ENCODE data around the gene RPTN. TPM values are rescaled to one million over a fixed set of nuclear protein-coding genes. Genes with fewer than 3 reads are reported as not detected.

RPTN gene
- total and polyA plus RNA-seq, 4 donors, result not detected

DNA sequence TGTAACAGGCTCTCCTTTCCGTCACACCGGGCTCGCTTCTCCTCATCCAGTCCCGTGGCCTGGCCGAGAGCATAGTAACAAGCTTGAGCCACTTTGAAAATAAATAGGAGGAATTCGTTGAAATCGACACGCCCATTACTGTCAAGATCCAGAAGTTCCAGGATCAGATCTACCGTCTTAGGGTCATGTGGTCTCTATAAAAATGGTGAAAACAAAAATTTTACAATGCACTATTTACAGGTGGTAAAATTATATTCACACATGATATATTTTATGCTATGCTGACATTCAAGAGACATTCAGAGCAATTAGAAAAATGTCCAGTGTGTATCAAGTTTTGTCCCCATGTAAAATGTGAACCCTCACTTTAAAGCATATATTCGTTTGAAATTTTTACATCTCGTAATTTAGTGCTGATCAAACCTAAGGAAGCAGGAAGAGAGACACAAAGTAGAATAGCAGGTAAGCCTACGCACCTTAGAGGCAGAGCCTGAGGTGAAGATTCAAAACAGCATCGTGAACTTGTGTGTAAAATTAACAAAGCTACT, 46.1 kb downstream of the RPTN start:
- H3K36me3 ChIP-seq (ENCODE audit: control insufficient read depth, insufficient read depth, low read length), result no peaks in the 10 kb centered on the region
- peaks cover 9% of the 10 kb centered on the region for H3K9me3 ChIP-seq (ENCODE audit: control insufficient read depth, insufficient read depth, low read length)
- 10% methylated on average over 2 of the region's 13 CpGs for WGBS (ENCODE audit: insufficient coverage)
- no peak for DNase-seq (ENCODE audit: low read depth in 4 of 6, low spot score in 6 of 6)
- H3K27ac ChIP-seq (ENCODE audit: low read depth, low read length), result no peak overlapping the region
- peaks cover 46% of the 10 kb centered on the region for H3K4me1 ChIP-seq (ENCODE audit: control insufficient read depth, insufficient read depth, low read length)
- peaks cover 75% of the 10 kb centered on the region for H3K27me3 ChIP-seq (ENCODE audit: control insufficient read depth, insufficient read depth, low read length)
- H3K4me3 ChIP-seq (ENCODE audit: low read depth, low read length), result no peak overlapping the region

DNA sequence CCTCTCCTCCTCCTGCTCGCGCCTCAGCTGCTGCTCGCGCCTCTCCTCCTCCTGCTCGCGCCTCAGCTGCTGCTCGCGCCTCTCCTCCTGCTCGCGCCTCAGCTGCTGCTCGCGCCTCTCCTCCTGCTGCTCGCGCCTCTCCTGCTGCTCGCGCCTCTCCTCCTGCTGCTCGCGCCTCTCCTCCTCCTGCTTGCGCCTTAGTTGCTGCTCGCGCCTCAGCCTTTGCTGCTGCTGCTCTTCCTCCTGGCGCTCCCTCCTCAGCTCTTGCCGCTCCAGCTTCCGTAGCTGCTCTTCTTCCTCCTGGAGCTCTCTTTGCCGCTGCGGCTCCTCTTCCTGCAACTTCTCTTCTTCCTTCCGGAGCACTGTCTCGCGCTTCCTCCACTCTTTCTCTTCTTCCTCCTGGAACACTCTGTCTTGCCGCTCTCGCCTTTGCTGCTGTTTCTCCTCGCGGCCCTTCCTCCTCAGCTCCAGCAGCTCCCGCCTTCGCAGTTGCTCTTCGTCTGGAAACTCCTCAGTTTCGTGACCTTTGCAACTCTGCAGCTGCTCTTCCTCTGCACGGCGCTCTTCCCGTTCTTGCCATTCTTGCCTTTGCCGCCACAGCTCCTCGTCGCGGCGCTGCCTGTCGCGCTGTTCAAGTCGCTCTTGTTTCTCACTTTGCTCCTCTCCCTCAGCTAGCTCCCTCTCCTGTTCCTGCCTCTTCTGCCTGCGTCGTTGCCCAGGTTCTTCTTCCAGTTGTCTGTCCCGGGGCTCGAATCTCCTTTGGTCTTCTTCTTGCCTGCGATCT, 46.7 kb downstream of the RPTN start:
- WGBS (ENCODE audit: insufficient coverage), result under 1% methylated on average over 53 of the region's 53 CpGs
- H3K27ac ChIP-seq (ENCODE audit: low read depth, low read length), result no peak overlapping the region
- DNase-seq (ENCODE audit: low read depth in 4 of 6, low spot score in 6 of 6), result peak in 4 of 6 donors; percentile 5 to 65 (median 31)
- H3K36me3 ChIP-seq (ENCODE audit: control insufficient read depth, insufficient read depth, low read length), result no peaks in the 10 kb centered on the region
- peaks cover 52% of the 10 kb centered on the region for H3K4me1 ChIP-seq (ENCODE audit: control insufficient read depth, insufficient read depth, low read length)
- peaks cover 11% of the 10 kb centered on the region for H3K9me3 ChIP-seq (ENCODE audit: control insufficient read depth, insufficient read depth, low read length)
- H3K27me3 ChIP-seq (ENCODE audit: control insufficient read depth, insufficient read depth, low read length), result peaks cover 82% of the 10 kb centered on the region
- peak overlapping the region; percentile 32 for H3K4me3 ChIP-seq (ENCODE audit: low read depth, low read length)

DNA sequence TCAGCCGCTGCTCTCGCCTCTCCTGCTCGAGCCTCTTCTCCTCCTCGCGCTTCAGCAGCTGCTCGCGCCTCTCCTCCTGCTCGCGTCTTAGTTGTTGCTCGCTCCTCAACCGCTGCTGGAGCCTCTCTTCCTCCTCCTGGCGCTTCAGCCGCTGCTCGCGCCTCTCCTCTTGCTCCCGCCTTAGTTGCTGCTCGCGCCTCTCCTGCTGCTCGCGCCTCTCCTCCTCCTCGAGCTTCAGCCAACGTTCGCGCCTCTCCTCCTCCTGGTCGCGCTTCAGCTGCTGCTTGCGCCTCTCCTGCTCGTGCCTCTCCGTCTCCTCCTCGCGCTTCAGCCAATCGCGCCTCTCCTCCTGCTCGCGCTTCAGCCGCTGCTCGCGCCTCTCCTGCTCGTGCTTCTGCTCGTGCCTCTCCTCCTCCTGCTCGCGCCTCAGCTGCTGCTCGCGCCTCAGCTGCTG, 47.5 kb downstream of the RPTN start:
- peak in 5 of 6 donors; percentile 17 to 88 (median 22) for DNase-seq (ENCODE audit: low read depth in 4 of 6, low spot score in 6 of 6)
- WGBS (ENCODE audit: insufficient coverage), result under 1% methylated on average over 44 of the region's 44 CpGs
- Histone ChIP-seq H3K27ac (ENCODE audit: low read depth, low read length) (no peak overlapping the region), H3K36me3 (ENCODE audit: control insufficient read depth, insufficient read depth, low read length) (no peaks in the 10 kb centered on the region), H3K27me3 (ENCODE audit: control insufficient read depth, insufficient read depth, low read length) (peaks cover 82% of the 10 kb centered on the region), H3K9me3 (ENCODE audit: control insufficient read depth, insufficient read depth, low read length) (peaks cover 11% of the 10 kb centered on the region), H3K4me1 (ENCODE audit: control insufficient read depth, insufficient read depth, low read length) (peaks cover 52% of the 10 kb centered on the region), H3K4me3 (ENCODE audit: low read depth, low read length) (peak overlapping the region; percentile 19)

DNA sequence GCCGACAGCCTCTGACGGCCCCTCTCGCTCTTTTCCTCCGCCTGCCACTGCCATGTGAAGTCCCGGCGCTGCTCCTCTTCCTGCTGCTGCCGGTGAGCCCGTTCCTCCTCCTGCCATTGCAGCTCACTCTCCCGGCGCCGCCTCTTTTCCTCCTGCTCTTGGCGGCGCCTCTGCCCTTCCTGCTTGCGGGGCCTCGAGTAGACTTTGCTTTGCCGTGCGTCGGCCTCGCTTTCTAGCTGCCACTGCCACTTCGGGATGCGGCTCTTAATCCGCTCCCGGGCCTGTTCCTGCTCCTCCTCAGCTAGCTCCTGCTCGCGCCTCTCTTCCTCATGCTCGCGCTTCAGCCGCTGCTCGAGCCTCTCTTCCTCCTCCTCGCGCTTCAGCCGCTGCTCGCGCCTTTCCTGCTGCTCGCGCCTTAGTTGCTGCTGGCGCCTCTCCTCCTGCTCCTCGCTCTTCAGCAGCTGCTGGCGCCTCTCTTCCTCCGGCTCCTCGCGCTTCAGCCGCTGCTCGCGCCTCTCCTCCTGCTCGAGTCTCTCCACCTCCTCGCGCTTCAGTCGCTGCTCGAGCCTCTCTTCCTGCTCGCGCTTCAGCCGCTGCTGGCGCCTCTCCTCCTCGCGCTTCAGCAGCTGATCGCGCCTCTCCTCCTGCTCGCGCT, 48.0 kb downstream of the RPTN start:
- Histone ChIP-seq H3K9me3 (ENCODE audit: control insufficient read depth, insufficient read depth, low read length) (peaks cover 11% of the 10 kb centered on the region), H3K4me3 (ENCODE audit: low read depth, low read length) (peak overlapping the region; percentile 26), H3K27me3 (ENCODE audit: control insufficient read depth, insufficient read depth, low read length) (peaks cover 87% of the 10 kb centered on the region), H3K36me3 (ENCODE audit: control insufficient read depth, insufficient read depth, low read length) (no peaks in the 10 kb centered on the region), H3K4me1 (ENCODE audit: control insufficient read depth, insufficient read depth, low read length) (peaks cover 52% of the 10 kb centered on the region), H3K27ac (ENCODE audit: low read depth, low read length) (no peak overlapping the region)
- peak in 4 of 6 donors; percentile 14 to 74 (median 43) for DNase-seq (ENCODE audit: low read depth in 4 of 6, low spot score in 6 of 6)
- under 1% methylated on average over 60 of the region's 60 CpGs for WGBS (ENCODE audit: insufficient coverage)

DNA sequence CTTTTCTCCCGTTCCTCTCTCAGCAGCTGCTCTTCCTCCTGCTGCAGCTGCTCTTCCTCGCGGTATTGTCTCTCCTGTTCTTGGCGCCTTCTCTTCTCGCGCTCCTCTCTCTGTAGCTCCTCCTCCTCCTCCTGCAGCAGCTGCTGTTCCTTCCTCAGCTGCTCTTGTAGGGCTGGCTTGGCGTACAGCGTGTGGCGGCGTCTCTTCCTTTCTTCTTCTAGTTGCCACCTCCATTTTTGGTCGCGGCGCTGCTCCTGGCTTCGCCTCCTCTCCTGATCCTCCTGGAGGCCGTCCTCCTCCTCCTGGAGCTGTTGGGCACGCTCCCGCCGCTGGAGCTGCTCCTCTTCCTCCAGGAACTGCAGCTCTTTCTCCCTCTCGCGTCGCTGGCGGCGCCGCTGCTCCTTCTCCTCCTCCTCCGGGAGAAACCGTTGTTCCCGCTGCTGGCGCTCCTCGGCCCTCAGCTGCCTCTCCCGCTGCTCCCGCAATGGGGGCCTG, 48.6 kb downstream of the RPTN start:
- Histone ChIP-seq H3K36me3 (ENCODE audit: control insufficient read depth, insufficient read depth, low read length) (no peaks in the 10 kb centered on the region), H3K27ac (ENCODE audit: low read depth, low read length) (no peak overlapping the region), H3K9me3 (ENCODE audit: control insufficient read depth, insufficient read depth, low read length) (peaks cover 11% of the 10 kb centered on the region), H3K4me3 (ENCODE audit: low read depth, low read length) (peak overlapping the region; percentile 26), H3K27me3 (ENCODE audit: control insufficient read depth, insufficient read depth, low read length) (peaks cover 88% of the 10 kb centered on the region), H3K4me1 (ENCODE audit: control insufficient read depth, insufficient read depth, low read length) (peaks cover 52% of the 10 kb centered on the region)
- peak in 4 of 6 donors; percentile 0 to 68 (median 34) for DNase-seq (ENCODE audit: low read depth in 4 of 6, low spot score in 6 of 6)
- WGBS (ENCODE audit: insufficient coverage), result 2% methylated on average over 31 of the region's 31 CpGs

DNA sequence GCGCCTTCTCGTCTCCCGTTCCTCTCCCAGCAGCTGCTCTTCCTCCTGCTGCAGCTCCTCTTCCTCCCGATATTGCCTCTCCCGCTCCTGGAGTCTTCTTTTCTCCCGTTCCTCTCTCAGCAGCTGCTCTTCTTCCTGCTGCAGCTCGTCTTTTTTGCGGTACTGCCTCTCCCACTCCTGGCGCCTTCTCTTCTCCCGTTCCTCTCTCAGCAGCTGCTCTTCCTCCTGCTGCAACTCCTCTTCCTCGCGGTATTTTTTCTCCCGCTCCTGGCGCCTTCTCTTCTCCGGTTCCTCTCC, 49.1 kb downstream of the RPTN start:
- H3K9me3 ChIP-seq (ENCODE audit: control insufficient read depth, insufficient read depth, low read length), result peaks cover 11% of the 10 kb centered on the region
- peaks cover 52% of the 10 kb centered on the region for H3K4me1 ChIP-seq (ENCODE audit: control insufficient read depth, insufficient read depth, low read length)
- H3K36me3 ChIP-seq (ENCODE audit: control insufficient read depth, insufficient read depth, low read length), result no peaks in the 10 kb centered on the region
- 14% methylated on average over 15 of the region's 15 CpGs for WGBS (ENCODE audit: insufficient coverage)
- H3K27me3 ChIP-seq (ENCODE audit: control insufficient read depth, insufficient read depth, low read length), result peaks cover 83% of the 10 kb centered on the region
- no peak overlapping the region for H3K27ac ChIP-seq (ENCODE audit: low read depth, low read length)
- DNase-seq (ENCODE audit: low read depth in 4 of 6, low spot score in 6 of 6), result peak in 1 of 6 donors; percentile 0
- H3K4me3 ChIP-seq (ENCODE audit: low read depth, low read length), result no peak overlapping the region

DNA sequence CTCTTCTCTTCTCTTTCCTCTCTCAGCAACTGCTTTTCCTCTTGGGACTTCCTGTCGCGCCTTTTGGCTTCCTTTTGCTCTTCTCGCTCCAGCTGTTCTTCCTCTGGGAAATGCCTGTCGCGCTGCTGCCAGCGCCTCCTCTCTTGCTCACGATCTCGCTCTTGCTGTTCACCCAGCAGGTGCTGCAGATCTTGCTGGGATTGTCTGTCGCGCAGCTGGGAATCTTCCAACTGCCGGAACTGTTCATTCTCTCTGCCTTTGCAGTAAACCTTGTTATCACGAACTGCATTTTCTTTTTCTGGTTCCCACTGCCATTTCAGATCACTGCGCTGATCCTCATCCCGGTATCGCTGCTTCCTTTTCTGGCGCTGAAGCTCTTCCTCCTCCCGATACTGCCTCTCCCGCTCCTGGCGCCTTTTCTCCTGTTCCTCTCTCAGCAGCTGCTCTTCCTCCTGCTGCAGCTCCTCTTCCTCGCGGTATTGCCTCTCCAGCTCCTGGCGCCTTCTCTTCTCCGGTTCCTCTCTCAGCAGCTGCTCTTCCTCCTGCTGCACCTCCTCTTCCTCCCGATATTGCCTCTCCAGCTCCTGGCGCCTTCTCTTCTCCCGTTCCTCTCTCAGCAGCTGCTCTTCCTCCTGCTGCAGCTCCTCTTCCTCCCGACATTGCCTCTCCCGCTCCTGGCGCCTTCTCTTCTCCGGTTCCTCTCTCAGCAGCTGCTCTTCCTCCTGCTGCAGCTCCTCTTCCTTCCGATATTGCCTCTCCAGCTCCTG, 49.6 kb downstream of the RPTN start:
- Histone ChIP-seq H3K36me3 (ENCODE audit: control insufficient read depth, insufficient read depth, low read length) (no peaks in the 10 kb centered on the region), H3K27ac (ENCODE audit: low read depth, low read length) (no peak overlapping the region), H3K4me3 (ENCODE audit: low read depth, low read length) (no peak overlapping the region), H3K9me3 (ENCODE audit: control insufficient read depth, insufficient read depth, low read length) (peaks cover 11% of the 10 kb centered on the region), H3K27me3 (ENCODE audit: control insufficient read depth, insufficient read depth, low read length) (peaks cover 80% of the 10 kb centered on the region), H3K4me1 (ENCODE audit: control insufficient read depth, insufficient read depth, low read length) (peaks cover 52% of the 10 kb centered on the region)
- peak in 3 of 6 donors; percentile 1 to 6 (median 3) for DNase-seq (ENCODE audit: low read depth in 4 of 6, low spot score in 6 of 6)
- 12% methylated on average over 31 of the region's 31 CpGs for WGBS (ENCODE audit: insufficient coverage)

DNA sequence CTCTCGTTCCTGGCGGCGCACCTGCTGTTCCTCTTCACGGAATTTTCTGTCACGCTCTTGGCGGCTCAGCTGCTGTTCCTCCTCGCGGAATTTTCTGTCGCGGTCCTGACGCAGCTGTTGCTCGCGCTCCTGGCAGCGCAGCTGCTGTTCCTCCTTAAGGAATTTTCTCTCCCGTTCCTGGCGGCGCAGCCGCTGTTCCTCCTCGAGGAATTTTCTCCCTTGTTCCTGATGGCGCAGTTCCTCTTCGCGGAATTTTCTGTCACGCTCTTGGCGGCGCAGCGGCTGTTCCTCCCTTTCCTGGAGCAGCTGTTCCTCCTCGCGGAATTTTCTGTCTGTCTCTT, 50.2 kb downstream of the RPTN start:
- WGBS (ENCODE audit: insufficient coverage), result 13% methylated on average over 28 of the region's 28 CpGs
- H3K4me3 ChIP-seq (ENCODE audit: low read depth, low read length), result no peak overlapping the region
- H3K27ac ChIP-seq (ENCODE audit: low read depth, low read length), result no peak overlapping the region
- peaks cover 74% of the 10 kb centered on the region for H3K27me3 ChIP-seq (ENCODE audit: control insufficient read depth, insufficient read depth, low read length)
- DNase-seq (ENCODE audit: low read depth in 4 of 6, low spot score in 6 of 6), result no peak
- H3K36me3 ChIP-seq (ENCODE audit: control insufficient read depth, insufficient read depth, low read length), result no peaks in the 10 kb centered on the region
- peaks cover 11% of the 10 kb centered on the region for H3K9me3 ChIP-seq (ENCODE audit: control insufficient read depth, insufficient read depth, low read length)
- H3K4me1 ChIP-seq (ENCODE audit: control insufficient read depth, insufficient read depth, low read length), result peaks cover 52% of the 10 kb centered on the region
